ENCODE measurements around the gene PBX4. TPM values are rescaled to one million over a fixed set of nuclear protein-coding genes. Genes with fewer than 3 reads are reported as not detected.

The PBX4 gene
- total and polyA plus RNA-seq, 12 donors: 0.28 to 6.3 (median 0.81) TPM; not detected in 4

- Histone ChIP-seq H3K36me3 (replicated peaks in 1 of 2) (no peaks in the 10 kb centered on the region), H3K27ac (no peak overlapping the region), H3K9me3 (replicated peaks in 1 of 3) (no peaks in the 10 kb centered on the region), H3K27me3 (no peaks in the 10 kb centered on the region), H3K4me1 (replicated peaks in 1 of 2) (peaks cover 8 to 21% of the 10 kb centered on the region in 2 donors), H3K4me3 (no peak overlapping the region)
- DNase-seq: no peak
- no peak for TF ChIP-seq CTCF (IDR thresholded peaks at IDR 0.05)
- no peak for TF ChIP-seq POLR2A (IDR thresholded peaks at IDR 0.05)
- intact Hi-C loops (cut with DNase I): no loop called here
- 81 to 83% (median 82%) methylated on average over 17 of the region's 17 CpGs for whole genome bisulfite sequencing, 4 donors
These were observed 104.8 kb downstream of the PBX4 start for GRCh38 chr19:19513682-19514081.

Other genes starting within 250 kb of the PBX4 start
- gene GATAD2A, start 213.0 kb downstream of the PBX4 start, total RNA-seq: 100 to 1,000 TPM in 1 of 9 donors, 10 to 100 TPM in 8; 17.8 to 125 (median 65.3) TPM
- gene GATAD2A, start 213.0 kb downstream of the PBX4 start, polyA plus RNA-seq: 10 to 100 TPM; 17.0 to 35.1 (median 20.9) TPM
- 10 to 100 TPM in 1 of 9 donors, 1 to 10 TPM in 6, under 1 TPM in 2; 0.61 to 50.5 (median 3.5) TPM for gene TSSK6, start 103.1 kb downstream of the PBX4 start, total RNA-seq
- 1 to 10 TPM in 1 of 3 donors, under 1 TPM in 1, not detected in 1; 0.37 to 1.0 TPM for gene TSSK6, start 103.1 kb downstream of the PBX4 start, polyA plus RNA-seq
- 100 to 1,000 TPM in 7 of 9 donors, 10 to 100 TPM in 2; 17.0 to 517 (median 323) TPM for gene NDUFA13, start 102.5 kb downstream of the PBX4 start, total RNA-seq
- gene NDUFA13, start 102.5 kb downstream of the PBX4 start, polyA plus RNA-seq: 100 to 1,000 TPM; 202 to 558 (median 329) TPM
- gene YJEFN3, start 89.8 kb downstream of the PBX4 start, total RNA-seq: 1 to 10 TPM in 5 of 9 donors, under 1 TPM in 4; 0.36 to 5.7 (median 1.1) TPM
- gene YJEFN3, start 89.8 kb downstream of the PBX4 start, polyA plus RNA-seq: 10 to 100 TPM in 1 of 3 donors, 1 to 10 TPM in 1, under 1 TPM in 1; 0.77 to 30.2 (median 6.1) TPM
- gene CILP2, start 80.4 kb downstream of the PBX4 start, total RNA-seq: under 1 TPM in 2 of 9 donors, not detected in 7; 0.22 to 0.43 TPM
- gene CILP2, start 80.4 kb downstream of the PBX4 start, polyA plus RNA-seq: under 1 TPM in 2 of 3 donors, not detected in 1; 0.13 to 0.24 TPM
- 1 to 10 TPM in 8 of 9 donors, under 1 TPM in 1; 0.95 to 5.1 (median 3.6) TPM for gene LPAR2, start 9.5 kb upstream of the PBX4 start, total RNA-seq
- 10 to 100 TPM in 1 of 3 donors, 1 to 10 TPM in 1, under 1 TPM in 1; 0.93 to 10.5 (median 3.8) TPM for gene LPAR2, start 9.5 kb upstream of the PBX4 start, polyA plus RNA-seq
- gene GMIP, start 25.0 kb upstream of the PBX4 start, total RNA-seq: 10 to 100 TPM in 5 of 9 donors, 1 to 10 TPM in 3, under 1 TPM in 1; 0.44 to 17.0 (median 10.3) TPM
- 10 to 100 TPM in 1 of 3 donors, 1 to 10 TPM in 2; 2.7 to 13.8 (median 3.2) TPM for gene GMIP, start 25.0 kb upstream of the PBX4 start, polyA plus RNA-seq
- 100 to 1,000 TPM in 4 of 9 donors, 10 to 100 TPM in 5; 21.1 to 195 (median 78.3) TPM for gene ATP13A1, start 45.0 kb upstream of the PBX4 start, total RNA-seq
- gene ATP13A1, start 45.0 kb upstream of the PBX4 start, polyA plus RNA-seq: 100 to 1,000 TPM in 2 of 3 donors, 10 to 100 TPM in 1; 18.7 to 132 (median 103) TPM
- gene ZNF101, start 50.2 kb upstream of the PBX4 start, total RNA-seq: 1 to 10 TPM; 1.3 to 9.8 (median 6.4) TPM
- 10 to 100 TPM in 1 of 3 donors, 1 to 10 TPM in 2; 6.0 to 11.8 (median 6.2) TPM for gene ZNF101, start 50.2 kb upstream of the PBX4 start, polyA plus RNA-seq
- 1 to 10 TPM; 3.1 to 8.5 (median 4.2) TPM for gene ZNF14, start 114.4 kb upstream of the PBX4 start, total RNA-seq
- 1 to 10 TPM; 2.7 to 5.2 (median 3.9) TPM for gene ZNF14, start 114.4 kb upstream of the PBX4 start, polyA plus RNA-seq
- 10 to 100 TPM in 8 of 9 donors, 1 to 10 TPM in 1; 9.9 to 38.6 (median 24.0) TPM for gene ZNF506, start 203.1 kb upstream of the PBX4 start, total RNA-seq
- gene ZNF506, start 203.1 kb upstream of the PBX4 start, polyA plus RNA-seq: 10 to 100 TPM in 1 of 3 donors, 1 to 10 TPM in 2; 4.7 to 22.1 (median 7.5) TPM
- gene ZNF253, start 247.2 kb upstream of the PBX4 start, total RNA-seq: 10 to 100 TPM in 7 of 9 donors, 1 to 10 TPM in 2; 8.4 to 19.5 (median 14.5) TPM
- gene ZNF253, start 247.2 kb upstream of the PBX4 start, polyA plus RNA-seq: 10 to 100 TPM in 1 of 3 donors, 1 to 10 TPM in 2; 2.7 to 19.7 (median 4.3) TPM

Measured in adrenal gland (tissue), 12 donors.